Activated naive CD4-positive, alpha-beta T cell treated with anti-CD3 and anti-CD28 coated beads, Interleukin-2, amount 50 U/mL, for 72 hours (primary cell): ENCODE results near the gene GRIN3B. TPM values are rescaled to one million over a fixed set of nuclear protein-coding genes. Genes with fewer than 3 reads are reported as not detected.
"Not testable (repeated sequence)": the region's sequence is repeated elsewhere in the genome, so short reads cannot be mapped to it uniquely, and the experiment has no call there.

Experiments
- ATAC-seq, 2 donors: fragments of 150-1000 bp; cut with Tn5 transposase; 2 replicates each; pipeline ENCODE4 v1.10.0; 2021; ENCODE audit warnings: mild to moderate bottlenecking in 2 of 2, moderate library complexity in 2 of 2
- DNase-seq, 2 donors: peaks; one replicate each; pipeline ENCODE4 v3.0.0; 2021 to 2022; ENCODE audit warnings: low spot score in 2 of 2
- H3K27ac Mint-ChIP-seq, 2 donors: one replicate each; pipeline ENCODE4 v1.8.0; 2022; ENCODE audit warnings: mild to moderate bottlenecking in 2 of 2, mixed read lengths in 2 of 2
- H3K36me3 Mint-ChIP-seq, 2 donors: one replicate each; pipeline ENCODE4 v1.8.0; 2022; ENCODE audit warnings: mixed read lengths in 2 of 2
- H3K9me3 Mint-ChIP-seq, 2 donors: one replicate each; pipeline ENCODE4 v1.8.0; 2022; ENCODE audit warnings: mixed read lengths in 2 of 2
- total RNA-seq, 2 donors: library from RNA; stranded (reverse); gene quantifications; one replicate each; pipeline ENCODE4 v1.2.3, GENCODE V29; 2022

The GRIN3B gene, protein sequence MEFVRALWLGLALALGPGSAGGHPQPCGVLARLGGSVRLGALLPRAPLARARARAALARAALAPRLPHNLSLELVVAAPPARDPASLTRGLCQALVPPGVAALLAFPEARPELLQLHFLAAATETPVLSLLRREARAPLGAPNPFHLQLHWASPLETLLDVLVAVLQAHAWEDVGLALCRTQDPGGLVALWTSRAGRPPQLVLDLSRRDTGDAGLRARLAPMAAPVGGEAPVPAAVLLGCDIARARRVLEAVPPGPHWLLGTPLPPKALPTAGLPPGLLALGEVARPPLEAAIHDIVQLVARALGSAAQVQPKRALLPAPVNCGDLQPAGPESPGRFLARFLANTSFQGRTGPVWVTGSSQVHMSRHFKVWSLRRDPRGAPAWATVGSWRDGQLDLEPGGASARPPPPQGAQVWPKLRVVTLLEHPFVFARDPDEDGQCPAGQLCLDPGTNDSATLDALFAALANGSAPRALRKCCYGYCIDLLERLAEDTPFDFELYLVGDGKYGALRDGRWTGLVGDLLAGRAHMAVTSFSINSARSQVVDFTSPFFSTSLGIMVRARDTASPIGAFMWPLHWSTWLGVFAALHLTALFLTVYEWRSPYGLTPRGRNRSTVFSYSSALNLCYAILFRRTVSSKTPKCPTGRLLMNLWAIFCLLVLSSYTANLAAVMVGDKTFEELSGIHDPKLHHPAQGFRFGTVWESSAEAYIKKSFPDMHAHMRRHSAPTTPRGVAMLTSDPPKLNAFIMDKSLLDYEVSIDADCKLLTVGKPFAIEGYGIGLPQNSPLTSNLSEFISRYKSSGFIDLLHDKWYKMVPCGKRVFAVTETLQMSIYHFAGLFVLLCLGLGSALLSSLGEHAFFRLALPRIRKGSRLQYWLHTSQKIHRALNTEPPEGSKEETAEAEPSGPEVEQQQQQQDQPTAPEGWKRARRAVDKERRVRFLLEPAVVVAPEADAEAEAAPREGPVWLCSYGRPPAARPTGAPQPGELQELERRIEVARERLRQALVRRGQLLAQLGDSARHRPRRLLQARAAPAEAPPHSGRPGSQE
- total RNA-seq, result under 1 TPM; 0.07 to 0.19 TPM

DNA sequence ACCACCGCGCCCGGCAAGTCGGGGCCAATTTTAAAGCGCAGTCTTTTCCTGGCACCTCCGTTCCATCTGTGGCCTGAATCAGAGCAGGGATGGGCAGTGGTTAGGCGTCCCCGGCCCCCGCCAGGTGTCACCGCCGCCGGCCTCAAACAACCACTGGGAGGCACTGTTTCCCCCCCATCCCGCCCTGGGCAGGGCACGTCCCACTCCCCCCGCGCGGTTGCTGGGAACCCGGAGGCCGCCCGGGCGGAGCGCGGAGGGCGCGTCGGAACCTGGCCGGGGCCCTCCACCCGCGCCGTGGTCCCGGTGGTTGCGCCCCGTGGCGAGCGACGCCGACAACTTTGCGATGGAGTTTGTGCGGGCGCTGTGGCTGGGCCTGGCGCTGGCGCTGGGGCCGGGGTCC, at the start of gene GRIN3B:
Gene GRIN3B (plus strand): TSS at position 325 of the 400 bp plus-strand sequence. CDS start 19 bp downstream, at position 344.
- ATAC-seq (peak; percentile 50 to 64), DNase-seq (peak in 1 of 2 donors; percentile 73)
- Mint-ChIP-seq H3K27ac (no peak within 1 kb of the TSS), H3K36me3 (no peaks in the 10 kb centered on the region), H3K9me3 (no peaks in the 10 kb centered on the region)

DNA sequence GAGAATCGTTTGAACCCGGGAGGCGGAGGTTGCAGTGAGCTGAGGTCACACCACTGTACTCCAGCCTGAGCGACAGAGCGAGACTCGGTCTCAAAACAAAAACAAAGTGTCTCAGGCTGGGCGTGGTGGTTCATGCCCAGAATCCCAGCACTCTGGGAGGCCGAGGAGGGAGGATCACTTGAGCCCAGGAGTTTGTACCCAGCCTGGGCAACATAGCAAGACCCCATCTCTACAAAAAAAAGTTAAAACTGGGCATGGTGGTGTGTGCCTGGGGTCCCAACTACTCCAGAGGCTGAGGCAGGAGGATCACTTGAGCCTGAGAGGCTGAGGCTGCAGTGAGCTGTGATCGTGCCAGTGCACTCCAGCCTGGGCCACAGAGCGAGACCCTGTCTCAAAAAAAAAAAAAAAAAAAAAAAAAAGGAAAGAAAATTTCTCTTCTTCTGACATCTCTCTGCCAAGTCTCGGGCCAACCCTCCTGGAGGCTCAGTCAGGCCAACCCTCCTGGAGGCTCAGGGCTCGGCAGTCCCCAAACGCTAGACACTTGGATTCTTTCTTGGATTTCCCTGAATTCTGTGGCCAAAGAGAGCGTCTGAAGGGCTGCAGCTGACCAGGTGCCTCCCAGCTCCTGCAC, 48.1 kb upstream of the GRIN3B start:
- DNase-seq (no peak), ATAC-seq (no peak)
- no peak overlapping the region for H3K27ac Mint-ChIP-seq
- no peaks in the 10 kb centered on the region for H3K9me3 Mint-ChIP-seq
- H3K36me3 Mint-ChIP-seq, result no peaks in the 10 kb centered on the region

DNA sequence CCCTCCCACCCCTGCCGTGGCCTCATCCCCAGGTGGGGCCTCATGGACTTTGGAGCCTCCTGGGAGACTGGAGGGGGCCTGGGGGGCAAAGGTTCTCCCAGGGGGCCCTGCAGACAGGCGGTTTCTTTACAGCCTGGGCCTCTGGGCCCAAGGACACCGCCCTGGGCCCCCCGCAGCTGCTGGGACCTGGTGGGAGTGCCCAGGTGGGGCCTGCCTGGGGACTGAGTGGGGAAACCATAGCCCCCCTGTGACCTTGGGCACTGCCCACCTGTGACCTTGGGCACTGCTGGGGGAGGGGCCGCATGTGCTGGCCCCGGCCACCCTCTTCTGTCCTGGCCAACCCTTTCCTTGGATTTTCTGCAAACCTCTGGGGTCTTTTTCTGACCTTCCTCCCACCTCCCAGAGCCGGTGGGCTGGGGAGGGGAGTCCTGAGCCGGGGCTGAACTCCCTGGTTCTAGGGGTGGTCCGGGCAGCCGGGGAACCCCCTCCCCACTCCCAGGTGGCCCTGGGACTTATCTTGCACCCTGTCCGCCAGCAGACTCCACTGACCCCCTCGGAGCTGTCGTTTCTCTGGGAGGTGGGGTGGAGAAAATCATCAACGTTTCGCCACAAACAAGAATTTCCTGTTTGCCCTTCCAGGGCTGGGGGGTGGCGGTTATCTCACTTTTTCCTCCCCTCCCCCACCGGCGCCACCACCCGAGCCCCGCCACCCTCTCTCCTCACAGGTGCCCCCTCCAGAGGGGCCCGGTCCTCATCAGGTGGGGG, 47.4 kb upstream of the GRIN3B start:
- no peaks in the 10 kb centered on the region for H3K36me3 Mint-ChIP-seq

DNA sequence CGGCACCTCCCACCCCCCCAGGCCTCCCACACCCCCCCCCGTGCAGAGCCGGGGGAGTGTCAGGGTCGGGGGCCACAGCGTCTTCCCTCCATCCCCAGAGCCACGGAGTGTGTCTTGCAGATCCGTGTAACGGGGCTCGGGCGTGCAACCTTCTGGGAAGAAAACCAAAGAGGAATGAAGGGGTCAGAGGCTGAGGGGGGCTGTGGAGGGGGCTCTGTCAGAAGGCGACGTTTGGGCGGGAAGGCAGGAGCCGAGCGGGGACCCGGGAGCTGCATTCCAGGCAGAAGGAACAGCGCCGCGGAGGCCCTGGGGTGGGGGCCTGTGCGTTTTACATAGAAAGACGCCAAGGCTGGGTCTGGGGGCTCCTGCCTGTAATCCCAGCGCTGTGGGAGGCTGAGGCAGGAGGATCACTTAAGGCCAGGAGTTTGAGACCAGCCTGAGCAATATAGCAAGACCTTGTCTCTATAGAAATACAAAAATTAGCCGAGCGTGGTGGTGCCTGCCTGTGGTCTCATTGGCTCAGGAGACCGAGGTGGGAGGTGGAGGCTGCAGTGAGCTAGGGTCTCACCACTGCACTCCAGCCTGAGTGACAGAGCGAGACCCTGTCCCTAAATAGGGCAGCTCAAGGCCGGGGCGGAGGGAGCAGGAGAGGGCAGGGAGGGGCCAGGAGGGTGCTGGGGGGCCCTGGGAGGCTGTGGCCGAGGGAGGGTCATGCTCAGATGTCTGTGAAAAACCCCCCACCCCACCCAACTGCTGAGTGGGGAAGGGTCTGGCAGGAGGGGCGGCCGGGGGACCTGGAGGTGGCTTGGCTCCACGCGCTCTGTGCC, 46.6 kb upstream of the GRIN3B start:
- H3K9me3 Mint-ChIP-seq, result no peaks in the 10 kb centered on the region
- DNase-seq (no peak), ATAC-seq (no peak)
- H3K36me3 Mint-ChIP-seq, result no peaks in the 10 kb centered on the region
- no peak overlapping the region for H3K27ac Mint-ChIP-seq

More for the DNA sequence above, 47.4 kb upstream of the GRIN3B start:
- ATAC-seq (no peak), DNase-seq (no peak)
- Mint-ChIP-seq H3K27ac (no peak overlapping the region), H3K9me3 (no peaks in the 10 kb centered on the region)

DNA sequence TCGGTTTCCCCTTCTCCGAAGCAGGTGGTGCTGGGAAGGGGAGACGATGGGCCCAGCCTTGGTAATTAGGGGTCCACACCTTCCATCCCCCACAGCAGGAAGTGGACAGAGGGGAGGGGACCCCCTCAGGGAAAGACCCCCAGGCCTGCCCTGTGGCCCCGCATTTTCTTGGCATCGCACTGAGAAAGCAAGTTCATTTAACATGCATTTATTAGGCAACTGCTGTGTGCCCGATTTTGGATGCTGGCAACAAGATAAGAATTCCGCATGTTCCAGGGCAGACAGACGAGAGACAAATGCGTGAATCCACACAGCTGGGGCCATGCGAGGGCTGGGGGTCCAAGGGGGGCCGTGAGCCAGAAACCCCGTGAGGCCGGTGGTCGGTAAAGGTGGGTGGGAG, 45.9 kb upstream of the GRIN3B start:
- Mint-ChIP-seq H3K27ac (no peak overlapping the region), H3K9me3 (no peaks in the 10 kb centered on the region), H3K36me3 (no peaks in the 10 kb centered on the region)
- ATAC-seq, result no peak
- no peak for DNase-seq

DNA sequence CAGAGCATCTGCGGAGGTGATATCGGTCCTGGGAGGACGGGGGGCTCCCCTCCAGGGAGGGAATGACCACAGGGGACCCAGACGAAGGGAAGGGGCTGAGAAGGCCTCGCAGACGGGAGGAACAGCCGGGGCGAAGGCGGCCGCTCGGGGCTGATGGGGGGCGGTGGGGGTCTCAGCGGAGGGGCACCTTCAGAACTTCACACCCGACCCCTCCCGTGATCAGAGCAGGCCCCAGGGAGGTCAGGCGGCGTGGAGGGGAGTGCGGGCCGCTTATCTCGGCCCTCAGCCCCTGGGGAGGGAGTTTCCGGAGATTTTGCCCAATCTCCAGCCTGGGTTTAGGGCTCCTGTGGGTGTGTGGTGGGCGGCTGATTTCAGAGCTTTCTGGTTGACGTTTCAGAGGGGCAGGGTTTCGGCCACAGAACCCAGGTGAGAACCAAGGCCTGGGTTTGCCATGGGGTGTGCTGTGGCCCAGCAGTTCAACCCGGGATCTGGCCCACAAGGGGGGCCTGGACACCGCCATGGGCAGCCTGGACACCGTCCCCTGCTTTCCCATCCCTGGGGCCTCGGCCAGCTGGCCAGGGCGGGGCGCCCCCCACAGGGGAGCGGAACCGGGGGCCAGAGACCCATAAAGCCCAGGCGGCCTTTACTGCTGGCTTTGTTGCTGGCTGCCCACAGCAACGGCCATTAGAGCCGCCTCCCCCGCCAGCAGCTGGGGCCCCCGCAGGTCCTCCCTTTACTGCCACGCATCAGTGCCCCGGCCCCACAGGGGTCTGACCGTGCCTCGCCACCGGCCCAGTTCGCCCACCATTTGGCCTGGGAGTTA, 45.3 kb upstream of the GRIN3B start:
- ATAC-seq, result no peak
- H3K36me3 Mint-ChIP-seq, result no peaks in the 10 kb centered on the region
- no peak for DNase-seq
- H3K9me3 Mint-ChIP-seq, result no peaks in the 10 kb centered on the region
- H3K27ac Mint-ChIP-seq, result no peak overlapping the region

DNA sequence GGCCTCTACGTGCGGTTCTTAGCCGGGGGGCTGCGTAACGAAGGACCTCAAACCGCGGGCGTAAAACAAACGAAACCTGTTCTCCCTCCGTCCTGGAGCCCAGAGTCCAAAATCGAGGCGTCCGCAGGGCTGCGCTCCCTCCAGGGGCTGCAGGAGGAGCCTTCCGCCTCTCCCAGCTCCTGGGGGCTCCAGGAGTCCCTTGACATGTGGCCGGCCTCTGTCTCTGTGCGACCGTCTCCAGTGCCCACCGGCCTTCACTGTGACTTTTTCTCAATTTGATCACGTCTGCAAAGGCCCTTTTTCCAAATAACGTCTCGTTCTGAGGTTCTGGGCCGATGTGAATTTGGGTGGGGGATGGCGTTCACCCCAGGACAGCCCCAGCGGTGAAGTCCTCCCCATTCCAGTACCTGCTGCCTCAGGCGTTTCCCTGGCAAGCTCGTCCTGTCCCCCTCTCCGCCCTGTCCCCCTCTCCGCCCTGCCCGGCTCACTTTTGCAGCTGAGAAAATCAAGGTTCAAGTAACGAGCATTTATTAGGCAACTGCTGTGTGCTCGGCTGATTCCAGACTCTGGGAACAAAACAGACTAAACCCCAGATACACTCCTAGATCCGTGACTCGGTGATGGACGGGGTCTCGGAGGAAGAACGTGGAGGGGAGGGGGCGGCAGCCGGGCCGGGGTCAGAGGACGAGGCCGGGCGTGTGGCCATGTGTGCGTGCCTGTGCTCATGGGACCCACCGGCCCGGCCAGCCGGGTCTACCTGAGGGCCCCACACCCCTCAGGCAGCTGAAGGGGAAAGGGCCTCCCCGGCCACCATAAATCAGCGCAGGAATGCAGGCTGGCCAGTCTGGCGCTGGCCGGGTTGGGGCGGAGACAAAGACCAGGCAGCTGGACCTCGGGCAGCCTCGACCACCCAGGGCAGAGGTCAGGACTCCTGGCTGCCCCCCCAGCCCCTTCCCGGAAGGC, 44.1 kb upstream of the GRIN3B start:
- no peak for ATAC-seq
- no peaks in the 10 kb centered on the region for H3K9me3 Mint-ChIP-seq
- no peak overlapping the region for H3K27ac Mint-ChIP-seq
- H3K36me3 Mint-ChIP-seq, result no peaks in the 10 kb centered on the region
- no peak for DNase-seq

DNA sequence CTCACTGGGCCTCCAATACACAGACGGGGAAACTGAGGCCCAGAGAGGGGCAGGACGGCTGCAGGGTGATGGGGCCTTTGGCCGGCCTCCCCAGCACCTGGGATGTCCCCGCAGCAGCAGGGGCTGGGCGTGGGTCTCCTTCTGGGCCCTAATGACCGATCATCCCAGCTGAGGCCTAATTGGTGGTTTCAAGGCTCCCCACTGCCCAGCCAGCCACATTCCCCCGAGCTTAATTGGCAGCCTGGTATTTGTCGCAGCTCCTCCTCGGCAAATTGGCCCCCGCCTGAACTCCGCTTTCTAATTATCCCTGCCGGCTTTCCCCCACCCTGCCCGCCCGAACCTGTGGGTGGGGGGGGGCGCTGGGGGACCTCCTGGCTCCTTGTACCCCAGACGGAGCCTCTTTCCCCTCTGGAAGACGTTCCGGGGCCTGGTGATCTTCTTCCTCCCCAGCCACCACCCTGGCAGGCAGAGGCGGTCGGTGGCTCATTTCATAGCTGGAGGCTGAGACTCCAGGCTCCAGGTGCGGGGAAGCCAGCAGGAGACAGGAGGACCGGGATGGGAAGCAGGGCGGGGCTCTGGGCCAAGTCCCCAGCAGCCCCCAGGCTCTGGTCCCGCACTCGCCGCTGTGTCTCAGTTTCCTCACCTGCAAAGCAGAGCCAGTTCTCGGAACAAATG, 43.3 kb upstream of the GRIN3B start:
- DNase-seq (no peak), ATAC-seq (no peak)
- Mint-ChIP-seq H3K36me3 (no peaks in the 10 kb centered on the region), H3K27ac (no peak overlapping the region), H3K9me3 (no peaks in the 10 kb centered on the region)

DNA sequence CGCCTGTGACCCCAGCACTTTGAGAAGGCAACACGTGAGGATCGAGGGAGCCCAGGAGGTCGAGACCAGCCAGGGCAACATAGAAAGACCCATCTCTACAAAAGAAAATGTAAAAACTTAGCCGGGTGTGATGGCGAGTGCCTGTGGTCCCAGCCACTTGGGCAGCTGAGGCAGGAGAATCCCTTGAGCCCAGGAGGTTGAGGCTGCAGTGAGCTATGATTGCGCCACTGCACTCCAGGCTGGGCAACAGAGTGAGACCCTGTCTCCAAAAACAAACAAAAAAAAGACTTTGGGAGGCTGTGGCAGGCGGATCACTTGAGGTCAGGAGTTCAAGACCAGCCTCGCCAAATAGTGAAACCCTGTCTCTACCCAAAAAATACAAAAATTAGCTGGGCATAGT, 42.6 kb upstream of the GRIN3B start:
- not testable (repeated sequence) for ATAC-seq, H3K9me3 Mint-ChIP-seq, H3K36me3 Mint-ChIP-seq, H3K27ac Mint-ChIP-seq, DNase-seq

DNA sequence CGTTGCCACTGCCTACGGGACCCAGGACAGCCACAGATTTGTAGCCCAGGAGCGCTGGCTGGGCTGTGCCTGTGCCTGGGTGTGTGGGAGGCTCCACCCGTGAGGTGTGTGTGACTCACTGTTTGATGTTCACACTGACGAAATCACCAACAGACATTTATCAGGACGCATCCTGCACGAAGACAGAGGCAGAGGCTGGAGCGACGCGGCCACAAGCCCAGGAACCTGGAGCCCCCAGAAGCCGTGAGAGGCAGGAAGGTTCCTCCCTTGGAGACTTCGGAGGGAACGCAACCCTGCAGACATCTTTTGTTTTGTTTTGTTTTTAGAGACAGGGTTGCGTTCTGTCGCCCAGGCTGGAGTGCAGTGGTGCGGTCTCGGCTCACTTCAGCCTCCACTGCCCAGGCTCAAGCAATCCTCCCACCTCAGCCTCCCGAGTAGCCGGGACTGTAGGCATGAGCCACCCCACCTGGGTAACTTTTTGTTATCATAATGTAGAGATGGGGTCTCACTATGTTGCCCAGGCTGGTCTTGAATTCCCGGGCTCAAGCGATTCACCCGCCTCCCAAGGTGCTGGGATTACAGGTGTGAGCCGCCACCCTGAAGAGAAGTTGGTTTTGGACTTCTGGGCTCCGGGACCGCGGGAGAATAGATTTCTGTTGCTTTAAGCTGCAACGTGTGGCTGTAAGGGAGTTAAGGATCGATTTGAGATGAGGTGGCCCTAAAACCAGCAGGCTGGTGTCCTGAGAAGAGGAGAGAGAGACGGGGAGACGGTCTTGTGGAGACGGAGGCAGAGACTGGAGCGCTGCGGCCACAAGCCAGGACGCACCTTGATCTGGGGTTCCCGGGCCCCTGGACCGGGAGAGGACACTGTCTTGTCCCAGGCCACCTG, 41.0 kb upstream of the GRIN3B start:
- ATAC-seq (peak; percentile 79 to 94), DNase-seq (peak in 1 of 2 donors; percentile 44)
- Mint-ChIP-seq H3K27ac (peak overlapping the region in 1 of 2 donors; percentile 3), H3K36me3 (no peaks in the 10 kb centered on the region), H3K9me3 (no peaks in the 10 kb centered on the region)

DNA sequence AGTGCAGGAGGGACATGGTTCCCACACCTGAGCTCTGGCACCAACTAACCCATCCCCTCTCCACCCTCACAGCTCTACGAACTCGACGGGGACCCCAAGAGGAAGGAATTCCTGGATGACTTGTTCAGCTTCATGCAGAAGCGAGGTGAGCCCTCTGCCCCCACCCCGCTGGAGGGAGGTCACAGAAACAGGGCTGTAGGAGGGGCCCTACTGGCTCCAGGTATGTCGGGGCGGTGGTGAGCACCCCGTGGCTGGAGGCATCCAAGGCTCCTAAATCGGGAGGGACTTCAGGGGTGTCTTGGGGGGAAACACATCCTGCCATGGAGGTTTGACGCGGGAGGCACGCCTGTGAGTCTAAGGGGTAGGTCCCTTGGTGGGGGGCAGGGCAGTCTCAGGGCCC, 40.2 kb upstream of the GRIN3B start:
- H3K27ac Mint-ChIP-seq, result no peak overlapping the region
- peaks cover 0 to 5% of the 10 kb centered on the region in 2 donors for H3K36me3 Mint-ChIP-seq
- peaks cover 0 to under 1% of the 10 kb centered on the region in 2 donors for H3K9me3 Mint-ChIP-seq
- no peak for ATAC-seq
- DNase-seq, result no peak

DNA sequence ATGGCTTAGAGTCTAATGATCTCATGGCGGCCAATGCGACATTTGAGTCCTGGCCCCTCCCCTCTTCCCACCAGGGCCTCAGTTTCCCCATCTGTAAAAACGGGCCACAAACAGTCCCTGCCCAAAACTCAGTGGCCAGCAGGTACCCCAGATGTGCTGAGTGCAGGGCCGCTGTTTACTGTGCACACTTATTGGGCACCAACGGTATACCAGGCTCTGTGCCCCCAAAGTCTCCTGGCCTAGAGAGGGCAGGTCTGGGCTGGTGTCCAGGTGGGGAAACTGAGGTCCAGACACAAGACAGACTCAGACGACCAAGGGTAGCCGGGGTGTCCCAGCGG, 39.6 kb upstream of the GRIN3B start:
- Mint-ChIP-seq H3K9me3 (peaks cover 0 to 4% of the 10 kb centered on the region in 2 donors), H3K27ac (no peak overlapping the region), H3K36me3 (peaks cover 0 to 10% of the 10 kb centered on the region in 2 donors)
- ATAC-seq, result no peak
- no peak for DNase-seq
